Testis (tissue), 2 donors: ENCODE results near the gene KRT36.

Experiments used
- POLR2A ChIP-seq: fragments of 450-650 bp; IDR thresholded peaks from one replicate; pipeline ENCODE4 v1.6.1; 2017; ENCODE audit warnings: antibody characterized with exemption, mild to moderate bottlenecking, moderate library complexity
- TF ChIP-seq, protein P1 (sequence below), 3 experiments: fragments of 450-650 bp in 2 of 3; fragments of 200-600 bp in 1 of 3; sonication (generic) in 1 of 3; IDR thresholded peaks; one replicate each; pipeline ENCODE4 v1.5.1; 2016 to 2019; ENCODE audit warnings: antibody characterized with exemption in 3 of 3, mild to moderate bottlenecking in 2 of 3, moderate library complexity in 1 of 3

DNA sequence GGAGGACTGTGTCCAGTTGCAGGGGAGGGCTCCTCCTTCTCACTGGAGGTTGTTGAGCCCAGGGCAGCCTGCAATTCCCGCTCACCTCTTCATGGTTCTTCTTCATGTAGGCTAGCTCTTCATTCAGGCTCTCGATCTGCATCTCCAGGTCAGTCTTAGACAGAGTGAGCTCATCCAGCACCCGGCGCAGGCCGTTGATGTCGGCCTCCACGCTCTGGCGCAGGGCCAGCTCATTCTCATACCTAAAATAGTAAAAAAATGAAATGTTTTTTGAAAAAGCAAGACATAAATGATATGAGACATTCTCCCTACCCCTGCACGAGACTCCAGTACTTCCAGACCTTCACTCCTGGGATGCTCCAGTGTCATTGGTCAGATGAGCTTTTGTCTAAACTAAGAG is 13.5 kb upstream of the KRT36 start:
- TF ChIP-seq, protein P1, sequence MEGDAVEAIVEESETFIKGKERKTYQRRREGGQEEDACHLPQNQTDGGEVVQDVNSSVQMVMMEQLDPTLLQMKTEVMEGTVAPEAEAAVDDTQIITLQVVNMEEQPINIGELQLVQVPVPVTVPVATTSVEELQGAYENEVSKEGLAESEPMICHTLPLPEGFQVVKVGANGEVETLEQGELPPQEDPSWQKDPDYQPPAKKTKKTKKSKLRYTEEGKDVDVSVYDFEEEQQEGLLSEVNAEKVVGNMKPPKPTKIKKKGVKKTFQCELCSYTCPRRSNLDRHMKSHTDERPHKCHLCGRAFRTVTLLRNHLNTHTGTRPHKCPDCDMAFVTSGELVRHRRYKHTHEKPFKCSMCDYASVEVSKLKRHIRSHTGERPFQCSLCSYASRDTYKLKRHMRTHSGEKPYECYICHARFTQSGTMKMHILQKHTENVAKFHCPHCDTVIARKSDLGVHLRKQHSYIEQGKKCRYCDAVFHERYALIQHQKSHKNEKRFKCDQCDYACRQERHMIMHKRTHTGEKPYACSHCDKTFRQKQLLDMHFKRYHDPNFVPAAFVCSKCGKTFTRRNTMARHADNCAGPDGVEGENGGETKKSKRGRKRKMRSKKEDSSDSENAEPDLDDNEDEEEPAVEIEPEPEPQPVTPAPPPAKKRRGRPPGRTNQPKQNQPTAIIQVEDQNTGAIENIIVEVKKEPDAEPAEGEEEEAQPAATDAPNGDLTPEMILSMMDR (IDR thresholded peaks at IDR 0.05), result no peak
- TF ChIP-seq POLR2A, result no peak
